Ovary (tissue), 9 donors: ENCODE data around the gene LRRC8A. TPM values are rescaled to one million over a fixed set of nuclear protein-coding genes. Genes with fewer than 3 reads are reported as not detected.

ENCODE experiments used
- DNase-seq, 5 donors: peaks; one replicate each; pipeline ENCODE4 v3.0.0-alpha.2; 2019 to 2020
- H3K27ac ChIP-seq, 2 donors: fragments of 200-600 bp; one replicate each; pipeline versions ENCODE4 v1.5.1 to v1.8.0; 2019 to 2022
- H3K27me3 ChIP-seq: fragments of 200-600 bp; one replicate; pipeline ENCODE4 v1.8.0; 2022
- H3K36me3 ChIP-seq: fragments of 200-600 bp; sonication (generic); one replicate; pipeline ENCODE4 v1.5.1; 2019
- H3K4me1 ChIP-seq: one replicate; pipeline ENCODE4 v1.8.1; 2013; ENCODE audit warnings: mild to moderate bottlenecking, moderate library complexity; ENCODE audit not compliant: insufficient read depth
- H3K4me3 ChIP-seq: fragments of 200-600 bp; sonication (generic); one replicate; pipeline ENCODE4 v1.5.1; 2017
- H3K9me3 ChIP-seq, 2 donors: fragments of 200-600 bp in 1 of 2; sonication (generic) in 1 of 2; one replicate each; pipeline versions ENCODE4 v1.5.1 to v1.8.1; 2013 to 2019; ENCODE audit warnings: mild to moderate bottlenecking in 1 of 2, moderate library complexity in 1 of 2
- CTCF ChIP-seq, 3 donors: fragments of 450-650 bp in 2 of 3; fragments of 200-600 bp in 1 of 3; IDR thresholded peaks; one replicate each; pipeline versions ENCODE4 v1.5.1 to v1.8.0; 2016 to 2022; ENCODE audit warnings: antibody characterized with exemption in 3 of 3, mild to moderate bottlenecking in 1 of 3
- EP300 ChIP-seq: sonication (generic); formaldehyde crosslinking; IDR thresholded peaks from one replicate; pipeline ENCODE4 v1.6.1; 2017; ENCODE audit warnings: antibody characterized with exemption
- POLR2A ChIP-seq: fragments of 450-650 bp; IDR thresholded peaks from one replicate; pipeline ENCODE4 v1.6.1; 2017; ENCODE audit warnings: antibody characterized with exemption, mild to moderate bottlenecking, moderate library complexity
- WGBS, 3 donors: extraction: QIAGEN DNeasy Blood & Tissue Kit in 1 of 3; methylation state at CpG; one replicate each; pipeline versions ENCODE4 v1.1.5 to v1.1.7; 2013 to 2017; 5-methylcytosine and 5-hydroxymethylcytosine counted together
- intact Hi-C, 4 donors: fragments of 100-400 bp; cut with DNase I; formaldehyde crosslinking; loops; one replicate each; pipeline versions ENCODE4 v1.11.0 to v1.15.1; 2022 to 2023
- polyA plus RNA-seq, 2 donors: library from polyadenylated mRNA; stranded (reverse); fragments of 200-250 nt in 1 of 2; fragments of 350-450 nt in 1 of 2; fragmentation: Illumina TruSeq in 1 of 2; extraction: RNeasy Lipid Tissue Mini Kit (QIAGEN cat#74804) in 1 of 2; gene quantifications; one replicate each; pipeline ENCODE4 v1.2.3, GENCODE V29; 2013 to 2014
- total RNA-seq, 7 donors: library from RNA; depleted of rRNA in 2 of 7; stranded (reverse); fragments of >200 nt in 2 of 7; fragmentation: NEBNext Ultra II Directional in 3 of 7; extraction: Animal tissue kit (Norgen Biotek cat#: 25700) in 3 of 7; gene quantifications; one replicate each; pipeline versions ENCODE4 v1.1.0 to v1.2.4, GENCODE V29; 2016 to 2023
- donor health status: DM: no; HTN: no; CAD: no; lungs with moderate emphysema.
- donor health status: DM: no; HTN: no; CAD: no.
- donor health status: Bipolar disorder and iron deficiency.
- donor health status: DM: yes; HTN: yes; CAD: no.
- donor health status: DM: no; HTN: no; CAD: no.
- donor health status: DM: yes; HTN: yes; CAD: no.

The LRRC8A gene
- total and polyA plus RNA-seq, 9 donors, result 18.1 to 39.7 (median 26.4) TPM

- H3K9me3 ChIP-seq, result no peaks in the 10 kb centered on the region
- TF ChIP-seq EP300 (no peak), POLR2A (no peak), CTCF (IDR thresholded peaks at IDR 0.05) (no peak)
- H3K27ac ChIP-seq, result no peak overlapping the region
- no peak for DNase-seq
- H3K4me3 ChIP-seq, result no peak overlapping the region
- no peaks in the 10 kb centered on the region for H3K27me3 ChIP-seq
- WGBS, 3 donors, result 68 to 76% (median 76%) methylated on average over 23 of the region's 23 CpGs
- H3K4me1 ChIP-seq, result peaks cover 44% of the 10 kb centered on the region
- H3K36me3 ChIP-seq, result no peaks in the 10 kb centered on the region
- intact Hi-C loops, result no loop called here
These were observed 32.3 kb downstream of the LRRC8A start for GRCh38 chr9:128913995-128914772.

GRCh38 chr9:128916204-128916603, 34.3 kb downstream of the LRRC8A start:
- TF ChIP-seq CTCF (IDR thresholded peaks at IDR 0.05) (no peak), POLR2A (no peak), EP300 (no peak)
- H3K27ac ChIP-seq, result peak overlapping the region; percentile 84 to 95
- H3K36me3 ChIP-seq, result no peaks in the 10 kb centered on the region
- no peak overlapping the region for H3K4me3 ChIP-seq
- intact Hi-C loops, result loop anchor here in 3 of 4 donors (5.0 kb wide), 1 partner anchor 34 kb away; the partner anchor contains the start of genes KYAT1 (in 3 of the 3) and LRRC8A (in 3 of the 3)
- DNase-seq, result peak in 1 of 5 donors; percentile 57
- WGBS, 3 donors, result 65 to 69% (median 67%) methylated on average over 18 of the region's 18 CpGs
- H3K9me3 ChIP-seq, result no peaks in the 10 kb centered on the region
- H3K27me3 ChIP-seq, result no peaks in the 10 kb centered on the region
- peaks cover 48% of the 10 kb centered on the region for H3K4me1 ChIP-seq

- peak overlapping the region; percentile 84 to 95 for H3K27ac ChIP-seq
- no peaks in the 10 kb centered on the region for H3K36me3 ChIP-seq
- no peak for TF ChIP-seq CTCF (IDR thresholded peaks at IDR 0.05)
- TF ChIP-seq POLR2A, result no peak
- no peak for TF ChIP-seq EP300
- intact Hi-C loops, result loop anchor here in 3 of 4 donors (5.0 kb wide), 1 partner anchor 34 kb away; the partner anchor contains the start of genes KYAT1 (in 3 of the 3) and LRRC8A (in 3 of the 3)
- no peaks in the 10 kb centered on the region for H3K9me3 ChIP-seq
- no peaks in the 10 kb centered on the region for H3K27me3 ChIP-seq
- no peak for DNase-seq
- WGBS, 3 donors, result 40 to 46% (median 45%) methylated on average over 11 of the region's 11 CpGs
- H3K4me1 ChIP-seq, result peaks cover 49% of the 10 kb centered on the region
- peak overlapping the region; percentile 9 for H3K4me3 ChIP-seq
These were observed 34.8 kb downstream of the LRRC8A start for GRCh38 chr9:128916745-128917144.

- 32 to 43% (median 39%) methylated on average over 24 to 26 of the region's 26 CpGs for whole genome bisulfite sequencing, 3 donors
- Histone ChIP-seq H3K27me3 (no peaks in the 10 kb centered on the region), H3K27ac (peak overlapping the region; percentile 84 to 95), H3K4me3 (peak overlapping the region; percentile 9), H3K4me1 (peaks cover 44% of the 10 kb centered on the region), H3K36me3 (no peaks in the 10 kb centered on the region), H3K9me3 (no peaks in the 10 kb centered on the region)
- TF ChIP-seq CTCF (IDR thresholded peaks at IDR 0.05) (no peak), EP300 (no peak), POLR2A (no peak)
- DNase-seq, result peak; percentile 92 to 96 (median 93)
- intact Hi-C loops, result loop anchor here in 3 of 4 donors (5.0 kb wide), 1 partner anchor 35 kb away; the partner anchor contains the start of genes KYAT1 (in 3 of the 3) and LRRC8A (in 3 of the 3)
These were observed 35.4 kb downstream of the LRRC8A start for GRCh38 chr9:128917151-128917849.
